GM18858 (cell line): ENCODE results near the gene MYH4.

Experiments
- ATAC-seq: cut with Tn5 transposase; IDR thresholded peaks from one replicate; pipeline ENCODE4 v1.9.1; 2021; ENCODE audit not compliant: unreplicated experiment

Gene MYH4

GRCh38 chr17:10421900-10422542, 47.3 kb downstream of the MYH4 start, which contains the start of gene MYH8:
TSS of gene MYH8 (minus strand) at chr17:10421950. CDS start at chr17:10420227, 1,723 bp downstream.
- ATAC-seq = no peak

GRCh38 chr17:10421211-10421610, 48.1 kb downstream of the MYH4 start:
- no peak for ATAC-seq

GRCh38 chr17:10420811-10421210, 48.5 kb downstream of the MYH4 start:
- ATAC-seq = no peak

- ATAC-seq = no peak
These were observed 51.9 kb downstream of the MYH4 start for GRCh38 chr17:10417431-10417830.

GRCh38 chr17:10415161-10415560, 54.2 kb downstream of the MYH4 start:
- no peak for ATAC-seq

- no peak for ATAC-seq
These were observed 65.8 kb downstream of the MYH4 start for GRCh38 chr17:10403589-10403988.

- no peak for ATAC-seq
These were observed 71.0 kb downstream of the MYH4 start for GRCh38 chr17:10398352-10398751.

- ATAC-seq = no peak
These were observed 72.7 kb downstream of the MYH4 start for GRCh38 chr17:10396524-10397163.

GRCh38 chr17:10394201-10394887, 75.0 kb downstream of the MYH4 start:
- ATAC-seq = peak; percentile 62
